Measurements from ENCODE around the gene TNP2. TPM values are rescaled to one million over a fixed set of nuclear protein-coding genes. Genes with fewer than 3 reads are reported as not detected.

Gene TNP2
- total and polyA plus RNA-seq, 8 donors: not detected

GRCh38 chr16:11259655-11260595 lies 9.2 kb downstream of the TNP2 start:
- H3K9me3 ChIP-seq: no peaks in the 10 kb centered on the region
- ATAC-seq: no peak
- peaks cover 3 to 17% (median 11%) of the 10 kb centered on the region in 3 donors for H3K4me1 ChIP-seq
- peak overlapping the region in 2 of 4 donors; percentile 46 for H3K27ac ChIP-seq
- intact Hi-C loops (cut with DNase I): loop anchor here in 1 of 3 donors (5.0 kb wide), 1 partner anchor 288 kb away; no protein-coding TSS in a partner anchor
- H3K27me3 ChIP-seq: no peaks in the 10 kb centered on the region
- no peaks in the 10 kb centered on the region for H3K36me3 ChIP-seq
- DNase-seq: no peak
- FAIRE-seq: no peak
- H3K4me3 ChIP-seq: no peak overlapping the region
- 77 to 80% methylated on average over 12 of the region's 12 CpGs for WGBS, 2 donors
- TF ChIP-seq CTCF (IDR thresholded peaks at IDR 0.05): no peak

- H3K9me3 ChIP-seq: no peaks in the 10 kb centered on the region
- ATAC-seq (no peak), DNase-seq (peak in 5 of 6 donors; percentile 43 to 81 (median 66)), FAIRE-seq (no peak)
- peaks cover 3 to 17% (median 11%) of the 10 kb centered on the region in 3 donors for H3K4me1 ChIP-seq
- 29 to 34% methylated on average over 15 of the region's 15 CpGs for WGBS, 2 donors
- no peak overlapping the region for H3K4me3 ChIP-seq
- no peaks in the 10 kb centered on the region for H3K27me3 ChIP-seq
- peak overlapping the region in 2 of 4 donors; percentile 46 for H3K27ac ChIP-seq
- no peak for TF ChIP-seq CTCF (IDR thresholded peaks at IDR 0.05)
- no peaks in the 10 kb centered on the region for H3K36me3 ChIP-seq
- intact Hi-C loops (cut with DNase I): loop anchor here in 1 of 3 donors (5.0 kb wide), 1 partner anchor 287 kb away; no protein-coding TSS in a partner anchor
These were observed 10.3 kb downstream of the TNP2 start for GRCh38 chr16:11258553-11259492.

- ATAC-seq: peak; percentile 61 to 85 (median 73)
- TF ChIP-seq CTCF (IDR thresholded peaks at IDR 0.05): peak in 3 of 4 donors; percentile 49 to 56 (median 51)
- Histone ChIP-seq H3K36me3 (no peaks in the 10 kb centered on the region), H3K4me3 (peak overlapping the region; percentile 59 to 83 (median 72)), H3K4me1 (peaks cover 3 to 17% (median 11%) of the 10 kb centered on the region in 3 donors), H3K27ac (peak overlapping the region; percentile 82 to 97 (median 90)), H3K27me3 (no peaks in the 10 kb centered on the region), H3K9me3 (no peaks in the 10 kb centered on the region)
- WGBS, 2 donors: 14 to 16% methylated on average over 21 of the region's 21 CpGs
- intact Hi-C loops (cut with DNase I): loop anchor here in 1 of 3 donors (5.0 kb wide), 1 partner anchor 285 kb away; no protein-coding TSS in a partner anchor
- peak; percentile 69 to 82 (median 74) for DNase-seq
- no peak for FAIRE-seq
These were observed 11.8 kb downstream of the TNP2 start for GRCh38 chr16:11257131-11257938.

GRCh38 chr16:11256661-11257130 lies 12.4 kb downstream of the TNP2 start:
- intact Hi-C loops (cut with DNase I): loop anchor here in 1 of 3 donors (5.0 kb wide), 1 partner anchor 284 kb away; no protein-coding TSS in a partner anchor
- H3K27me3 ChIP-seq: no peaks in the 10 kb centered on the region
- DNase-seq (peak in 5 of 6 donors; percentile 45 to 81 (median 57)), FAIRE-seq (no peak), ATAC-seq (peak; percentile 42 to 61 (median 56))
- peak overlapping the region; percentile 59 to 83 (median 72) for H3K4me3 ChIP-seq
- no peaks in the 10 kb centered on the region for H3K36me3 ChIP-seq
- WGBS, 2 donors: 0 to 1% methylated on average over 28 to 32 of the region's 32 CpGs
- peaks cover 3 to 17% (median 11%) of the 10 kb centered on the region in 3 donors for H3K4me1 ChIP-seq
- TF ChIP-seq CTCF (IDR thresholded peaks at IDR 0.05): no peak
- H3K27ac ChIP-seq: peak overlapping the region; percentile 82 to 97 (median 90)
- H3K9me3 ChIP-seq: no peaks in the 10 kb centered on the region
